HepG2 (cell line): ENCODE data around the gene MS4A15. TPM values are rescaled to one million over a fixed set of nuclear protein-coding genes. Genes with fewer than 3 reads are reported as not detected.

Source experiments
- ATAC-seq: fragments of 200-7000 bp; cut with Tn5 transposase; 3 replicates; pipeline ENCODE4 v1.9.1; 2020; ENCODE audit warnings: mild to moderate bottlenecking, moderate library complexity
- BruUV-seq: library from RNA; stranded (reverse); fragments of 400-500 nt; replicated peaks from 2 replicates; lab custom pipeline; 2021; lab: Mats Ljungman, UMichigan
- CTCF ChIA-PET: fragments of 300-600 bp; formaldehyde crosslinking; extraction: SDS; loops from one replicate; lab custom pipeline; 2021; ENCODE audit warnings: low total read pairs, inconsistent platforms, low intra/inter-chr PET ratio; lab: Yijun Ruan, JAX
- POLR2A ChIA-PET: fragments of 350-600 bp; sonication (Branson Sonifier 250); formaldehyde crosslinking; loops from one replicate; lab custom pipeline; 2020; ENCODE audit warnings: antibody characterized with exemption, inconsistent platforms; lab: Yijun Ruan, JAX
- DNase-seq: peaks from one replicate; pipeline ENCODE4 v3.0.0-alpha.2; 2015; ENCODE audit warnings: low spot score
- FAIRE-seq: peaks from 3 replicates; lab custom pipeline; 2011; peaks lifted over from hg19 to GRCh38; lab: Jason Lieb, UNC
- H2AFZ ChIP-seq: one replicate; pipeline ENCODE4 v1.6.1; 2011; ENCODE audit warnings: low read length, inconsistent platforms
- H3K27ac ChIP-seq: fragments of 300-600 bp; 3 replicates; pipeline ENCODE4 v1.8.0; 2011; ENCODE audit warnings: mixed run types, mild to moderate bottlenecking, mixed read lengths, low read length, inconsistent platforms; ENCODE audit not compliant: insufficient read depth; ENCODE audit errors: extremely low read length
- H3K27me3 ChIP-seq, 2 experiments: fragments of 200-600 bp in 1 of 2; 2 replicates in 1 of 2; 3 replicates in 1 of 2; pipeline versions ENCODE4 v1.6.0 to v1.8.0; 2011; ENCODE audit warnings: low read length in 2 of 2, mild to moderate bottlenecking in 2 of 2, moderate library complexity in 2 of 2, inconsistent platforms in 1 of 2; ENCODE audit not compliant: insufficient read depth in 2 of 2, control insufficient read depth in 1 of 2
- H3K36me3 ChIP-seq, 2 experiments: fragments of 200-600 bp in 1 of 2; replicated peaks in 1 of 2; 2 replicates in 1 of 2; 3 replicates in 1 of 2; pipeline versions ENCODE4 v1.5.1 to v1.8.0; 2011; ENCODE audit warnings: low read length in 2 of 2, inconsistent platforms in 1 of 2; ENCODE audit not compliant: insufficient read depth in 2 of 2, control insufficient read depth in 1 of 2
- H3K4me1 ChIP-seq: 2 replicates; pipeline ENCODE4 v1.5.1; 2012; ENCODE audit warnings: low read length, inconsistent platforms; ENCODE audit not compliant: insufficient read depth
- H3K4me2 ChIP-seq: 2 replicates; pipeline ENCODE4 v1.6.0; 2011; ENCODE audit warnings: low read depth, low read length, inconsistent platforms
- H3K4me3 ChIP-seq, 3 experiments: fragments of 200-600 bp in 1 of 3; sonication (generic), shearing (Covaris generic) in 1 of 3; replicated peaks in 1 of 3; 2 replicates each; pipeline ENCODE4 v1.5.1; 2011 to 2016; ENCODE audit warnings: low read length in 3 of 3, inconsistent platforms in 2 of 3, low read depth in 2 of 3, mild to moderate bottlenecking in 2 of 3, control low read depth in 1 of 3, mixed read lengths in 1 of 3; ENCODE audit not compliant: insufficient read depth in 1 of 3
- H3K79me2 ChIP-seq: one replicate; pipeline ENCODE4 v1.6.1; 2011; ENCODE audit warnings: low read length, inconsistent platforms; ENCODE audit not compliant: insufficient read depth
- H3K9ac ChIP-seq: 2 replicates; pipeline ENCODE4 v1.6.0; 2011; ENCODE audit warnings: mild to moderate bottlenecking, low read depth, low read length, inconsistent platforms; ENCODE audit not compliant: insufficient read depth
- H3K9me3 ChIP-seq: 2 replicates; pipeline ENCODE4 v1.5.1; 2012; ENCODE audit warnings: mild to moderate bottlenecking, low read length
- H4K20me1 ChIP-seq: 2 replicates; pipeline ENCODE4 v1.6.0; 2011; ENCODE audit warnings: inconsistent platforms, mild to moderate bottlenecking, low read length, moderate library complexity; ENCODE audit not compliant: insufficient read depth
- AKAP8 ChIP-seq: sonication (generic); formaldehyde crosslinking; IDR thresholded peaks from 2 replicates; pipeline ENCODE4 v1.5.1; 2020; ENCODE audit warnings: mild to moderate bottlenecking, missing genetic modification reagents
- GATAD2A ChIP-seq: IDR thresholded peaks from 2 replicates; pipeline ENCODE4 v1.6.1; 2016
- KLF12 ChIP-seq: sonication (generic); formaldehyde crosslinking; IDR thresholded peaks from 2 replicates; pipeline ENCODE4 v1.4.0; 2020; ENCODE audit warnings: missing genetic modification reagents, borderline replicate concordance
- MIER2 ChIP-seq: IDR thresholded peaks from 2 replicates; pipeline ENCODE4 v1.6.1; 2016; ENCODE audit warnings: missing biosample characterization, missing genetic modification reagents
- RELA ChIP-seq: sonication (generic); formaldehyde crosslinking; IDR thresholded peaks from 2 replicates; pipeline ENCODE4 v1.4.0; 2020; ENCODE audit warnings: missing genetic modification reagents
- REXO4 ChIP-seq: sonication (generic); formaldehyde crosslinking; IDR thresholded peaks from 2 replicates; pipeline ENCODE4 v1.8.0; 2022; ENCODE audit warnings: missing genetic modification reagents, mild to moderate bottlenecking, borderline replicate concordance
- SIX1 ChIP-seq: sonication (generic); formaldehyde crosslinking; IDR thresholded peaks from 2 replicates; pipeline ENCODE4 v1.4.0; 2020; ENCODE audit warnings: missing genetic modification reagents, borderline replicate concordance
- SMAD1 ChIP-seq: sonication (generic); formaldehyde crosslinking; IDR thresholded peaks from 2 replicates; pipeline ENCODE4 v1.4.0; 2020; ENCODE audit warnings: missing genetic modification reagents, low read depth, mild to moderate bottlenecking, borderline replicate concordance
- ZFP36 ChIP-seq: fragments of 150-350 bp; IDR thresholded peaks from 2 replicates; pipeline ENCODE4 v1.6.1; 2018; ENCODE audit warnings: borderline replicate concordance, low read length, low read depth; ENCODE audit not compliant: partially characterized antibody
- ZFP37 ChIP-seq: sonication (generic); formaldehyde crosslinking; IDR thresholded peaks from 2 replicates; pipeline ENCODE4 v1.4.0; 2020; ENCODE audit warnings: missing genetic modification reagents, borderline replicate concordance
- ZNF343 ChIP-seq: sonication (generic); formaldehyde crosslinking; IDR thresholded peaks from 2 replicates; pipeline ENCODE4 v1.4.0; 2020; ENCODE audit warnings: mild to moderate bottlenecking, missing genetic modification reagents
- ZNF446 ChIP-seq: sonication (generic); formaldehyde crosslinking; IDR thresholded peaks from 2 replicates; pipeline ENCODE4 v1.5.0; 2020; ENCODE audit warnings: mild to moderate bottlenecking, missing genetic modification reagents
- ZNF652 ChIP-seq: IDR thresholded peaks from 2 replicates; pipeline ENCODE4 v1.6.1; 2016; ENCODE audit warnings: low read depth, borderline replicate concordance
- ZNF768 ChIP-seq: sonication (generic); formaldehyde crosslinking; IDR thresholded peaks from 2 replicates; pipeline ENCODE4 v1.4.0; 2020; ENCODE audit warnings: missing genetic modification reagents
- ZNF781 ChIP-seq: sonication (generic); formaldehyde crosslinking; IDR thresholded peaks from 2 replicates; pipeline ENCODE4 v1.5.1; 2020; ENCODE audit warnings: borderline replicate concordance, mild to moderate bottlenecking, missing genetic modification reagents; ENCODE audit errors: not compliant biosample characterization
- ZNF782 ChIP-seq: sonication (generic); formaldehyde crosslinking; IDR thresholded peaks from 2 replicates; pipeline ENCODE4 v1.4.0; 2020; ENCODE audit warnings: missing genetic modification reagents, mild to moderate bottlenecking, borderline replicate concordance
- ZNF83 ChIP-seq: sonication (generic); formaldehyde crosslinking; IDR thresholded peaks from 2 replicates; pipeline ENCODE4 v1.4.0; 2020; ENCODE audit warnings: missing genetic modification reagents, mild to moderate bottlenecking, borderline replicate concordance
- WGBS: methylation state at CpG from one replicate; pipeline ENCODE4 v1.1.6; 2017; ENCODE audit warnings: low lambda C conversion rate; 5-methylcytosine and 5-hydroxymethylcytosine counted together
- in situ Hi-C: cut with HindIII; loops from 2 replicates; pipeline ENCODE4 v1.10.0; 2017; ENCODE audit warnings: low pct_unique_long_range_greater_than_20kb; ENCODE audit not compliant: extremely low pct_ligation_motif_present
- intact Hi-C: fragments of 100-400 bp; cut with micrococcal nuclease; formaldehyde crosslinking; loops from one replicate; pipeline ENCODE4 v1.10.0; 2022; ENCODE audit not compliant: unreplicated experiment
- polyA plus RNA-seq, 8 experiments: library from polyadenylated mRNA; depleted of rRNA in 3 of 8; stranded (reverse) in 7 of 8; unstranded in 1 of 8; fragments of >200 nt; fragmentation: Illumina TruSeq in 4 of 8; extraction: Trizol in 4 of 8; gene quantifications; 2 replicates each; pipeline versions ENCODE4 v1.2.1 to v1.2.3, GENCODE V29; 2011 to 2016; ENCODE audit warnings: low read depth in 4 of 8, missing spikeins in 1 of 8, mixed read lengths in 1 of 8; ENCODE audit not compliant: insufficient read depth in 1 of 8
- total RNA-seq, 5 experiments: library from RNA; depleted of rRNA; stranded (reverse); fragments of >200 nt; fragmentation: Illumina TruSeq; extraction: Trizol; gene quantifications; 2 replicates each; pipeline ENCODE4 v1.2.3, GENCODE V29; 2016; ENCODE audit warnings: low read depth in 1 of 5
- TF ChIP-seq, protein P1 (sequence below): sonication (generic); formaldehyde crosslinking; IDR thresholded peaks from 2 replicates; pipeline ENCODE4 v1.4.0; 2020; ENCODE audit warnings: missing genetic modification reagents, borderline replicate concordance

MS4A15 gene
- total and polyA plus RNA-seq, 2 of the 13 experiments (the other 11 are each of a cell fraction or from before 2014, with no cell fraction given), result not detected

DNA sequence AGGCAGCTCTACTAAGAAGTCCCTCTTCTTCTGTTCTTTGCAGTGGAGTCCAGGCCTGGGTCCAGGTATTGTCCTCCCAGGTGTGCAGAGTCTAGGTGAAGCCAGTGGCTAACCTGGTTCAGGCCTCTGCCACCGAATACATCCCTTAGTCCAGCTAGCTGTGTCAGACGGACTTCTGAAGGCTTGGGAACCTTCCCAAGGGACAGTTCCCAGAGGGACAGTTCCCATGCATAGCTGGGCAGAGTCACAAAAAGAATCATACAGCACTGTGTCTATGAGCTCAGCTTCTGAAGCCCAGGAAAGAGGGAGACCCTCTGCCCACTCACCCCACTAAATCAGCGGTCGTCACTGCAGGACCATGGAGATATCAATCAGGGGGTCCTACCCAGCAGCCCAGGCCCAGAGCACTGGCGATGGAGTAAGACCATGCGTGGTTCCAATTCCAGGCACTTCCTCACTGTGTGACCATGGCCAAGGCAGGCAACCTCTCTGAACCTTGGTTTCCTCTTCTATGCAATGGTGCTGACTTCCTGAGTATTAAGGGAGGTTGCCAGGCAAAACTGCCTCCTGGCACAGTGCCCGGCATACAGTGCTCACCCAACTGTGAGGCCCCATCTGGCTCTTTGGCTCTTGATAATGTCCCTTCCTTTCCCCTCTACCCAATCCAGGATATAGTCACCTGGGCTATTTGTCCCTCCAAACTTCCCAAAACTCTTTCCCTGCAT is 31.9 kb downstream of the MS4A15 start:
- Histone ChIP-seq H3K27ac (no peak overlapping the region), H3K9me3 (no peaks in the 10 kb centered on the region), H3K27me3 (peaks cover 0 to 9% of the 10 kb centered on the region in 2 experiments; a peak in 1 of 5 replicates), H3K4me3 (no peak overlapping the region), H3K9ac (no peak overlapping the region), H3K4me2 (no peak overlapping the region), H2AFZ (no peak overlapping the region), H3K36me3 (no peaks in the 10 kb centered on the region), H3K79me2 (no peaks in the 10 kb centered on the region), H3K4me1 (no peaks in the 10 kb centered on the region), H4K20me1 (no peaks in the 10 kb centered on the region)
- TF ChIP-seq SMAD1 (no peak), GATAD2A (CRISPR knock-in tag) (no peak), ZNF781 (CRISPR knock-in tag) (no peak), ZNF768 (CRISPR knock-in tag) (peak; percentile 81), RELA (CRISPR knock-in tag) (no peak), ZNF782 (no peak), ZNF83 (CRISPR knock-in tag) (no peak)
- no peak for DNase-seq
- FAIRE-seq, result no peak
- WGBS, result 43% methylated on average over 2 of the region's 7 CpGs
- CTCF ChIA-PET, result no interaction called here
- no peak for ATAC-seq
- in situ Hi-C loops, result no loop called here
- intact Hi-C loops, result no loop called here
- no TSS peak for BruUV-seq
- POLR2A ChIA-PET, result no interaction called here

GRCh38 chr11:60790726-60791125 is 34.1 kb downstream of the MS4A15 start:
- CTCF ChIA-PET, result no interaction called here
- no TSS peak for BruUV-seq
- Histone ChIP-seq H3K4me2 (no peak overlapping the region), H3K79me2 (no peaks in the 10 kb centered on the region), H4K20me1 (no peaks in the 10 kb centered on the region), H3K36me3 (no peaks in the 10 kb centered on the region), H3K4me3 (no peak overlapping the region), H2AFZ (no peak overlapping the region), H3K27me3 (peaks cover 0 to 9% of the 10 kb centered on the region in 2 experiments; a peak in 2 of 5 replicates), H3K9ac (no peak overlapping the region), H3K27ac (no peak overlapping the region), H3K4me1 (no peaks in the 10 kb centered on the region), H3K9me3 (no peaks in the 10 kb centered on the region)
- intact Hi-C loops (no loop called here), in situ Hi-C loops (no loop called here)
- POLR2A ChIA-PET, result no interaction called here
- no peak for FAIRE-seq
- WGBS, result 0% methylated on average over 3 of the region's 3 CpGs
- no peak for ATAC-seq
- no peak for DNase-seq
- no peak for TF ChIP-seq SIX1
- TF ChIP-seq ZNF652 (CRISPR knock-in tag), result no peak
- TF ChIP-seq MIER2 (CRISPR knock-in tag), result no peak
- TF ChIP-seq, protein P1, sequence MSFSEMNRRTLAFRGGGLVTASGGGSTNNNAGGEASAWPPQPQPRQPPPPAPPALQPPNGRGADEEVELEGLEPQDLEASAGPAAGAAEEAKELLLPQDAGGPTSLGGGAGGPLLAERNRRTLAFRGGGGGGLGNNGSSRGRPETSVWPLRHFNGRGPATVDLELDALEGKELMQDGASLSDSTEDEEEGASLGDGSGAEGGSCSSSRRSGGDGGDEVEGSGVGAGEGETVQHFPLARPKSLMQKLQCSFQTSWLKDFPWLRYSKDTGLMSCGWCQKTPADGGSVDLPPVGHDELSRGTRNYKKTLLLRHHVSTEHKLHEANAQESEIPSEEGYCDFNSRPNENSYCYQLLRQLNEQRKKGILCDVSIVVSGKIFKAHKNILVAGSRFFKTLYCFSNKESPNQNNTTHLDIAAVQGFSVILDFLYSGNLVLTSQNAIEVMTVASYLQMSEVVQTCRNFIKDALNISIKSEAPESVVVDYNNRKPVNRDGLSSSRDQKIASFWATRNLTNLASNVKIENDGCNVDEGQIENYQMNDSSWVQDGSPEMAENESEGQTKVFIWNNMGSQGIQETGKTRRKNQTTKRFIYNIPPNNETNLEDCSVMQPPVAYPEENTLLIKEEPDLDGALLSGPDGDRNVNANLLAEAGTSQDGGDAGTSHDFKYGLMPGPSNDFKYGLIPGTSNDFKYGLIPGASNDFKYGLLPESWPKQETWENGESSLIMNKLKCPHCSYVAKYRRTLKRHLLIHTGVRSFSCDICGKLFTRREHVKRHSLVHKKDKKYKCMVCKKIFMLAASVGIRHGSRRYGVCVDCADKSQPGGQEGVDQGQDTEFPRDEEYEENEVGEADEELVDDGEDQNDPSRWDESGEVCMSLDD (CRISPR knock-in tag), result no peak
- no peak for TF ChIP-seq ZFP37 (CRISPR knock-in tag)
- TF ChIP-seq ZNF343 (CRISPR knock-in tag), result no peak
- TF ChIP-seq ZFP36, result no peak
- no peak for TF ChIP-seq KLF12 (CRISPR knock-in tag)
- TF ChIP-seq AKAP8 (CRISPR knock-in tag), result no peak
- TF ChIP-seq REXO4, result no peak
- no peak for TF ChIP-seq ZNF446
